DND-41 (cell line): ENCODE data around the gene MSI2.

Experiments
- ATAC-seq: fragments of 200-7000 bp; cut with Tn5 transposase; 3 replicates; pipeline ENCODE4 v1.9.1; 2021; ENCODE audit warnings: low read depth; ENCODE audit not compliant: insufficient read depth
- DNase-seq: peaks from one replicate; pipeline ENCODE4 v3.0.0-alpha.2; 2020
- H2AFZ ChIP-seq: 2 replicates; pipeline ENCODE4 v1.6.0; 2012; ENCODE audit warnings: low read depth, low read length
- H3K27ac ChIP-seq: 2 replicates; pipeline ENCODE4 v1.5.1; 2012; ENCODE audit warnings: low read length, inconsistent platforms
- H3K27me3 ChIP-seq: fragments of 200-600 bp; sonication (generic); 2 replicates; pipeline ENCODE4 v1.6.0; 2012; ENCODE audit warnings: low read length, mild to moderate bottlenecking, inconsistent platforms; ENCODE audit not compliant: insufficient read depth, poor library complexity
- H3K36me3 ChIP-seq: 2 replicates; pipeline ENCODE4 v1.5.1; 2012; ENCODE audit warnings: low read length, inconsistent platforms; ENCODE audit not compliant: insufficient read depth
- H3K4me1 ChIP-seq: 2 replicates; pipeline ENCODE4 v1.5.1; 2012; ENCODE audit warnings: mild to moderate bottlenecking, low read length; ENCODE audit not compliant: insufficient read depth
- H3K4me2 ChIP-seq: 2 replicates; pipeline ENCODE4 v1.6.0; 2012; ENCODE audit warnings: mild to moderate bottlenecking, moderate library complexity, low read length, inconsistent platforms; ENCODE audit not compliant: insufficient read depth
- H3K4me3 ChIP-seq, 2 experiments: fragments of 200-600 bp in 1 of 2; shearing (Covaris generic) in 1 of 2; 2 replicates each; pipeline ENCODE4 v1.5.1; 2012 to 2016; ENCODE audit warnings: inconsistent platforms in 2 of 2, low read length in 2 of 2, mild to moderate bottlenecking in 2 of 2, low read depth in 1 of 2, moderate library complexity in 1 of 2
- H3K79me2 ChIP-seq: 2 replicates; pipeline ENCODE4 v1.6.0; 2012; ENCODE audit warnings: low read length, inconsistent platforms; ENCODE audit not compliant: insufficient read depth
- H3K9ac ChIP-seq: 2 replicates; pipeline ENCODE4 v1.6.0; 2012; ENCODE audit warnings: low read depth, mild to moderate bottlenecking, inconsistent platforms, low read length, moderate library complexity
- H3K9me3 ChIP-seq: 2 replicates; pipeline ENCODE4 v1.5.1; 2012; ENCODE audit warnings: low read length, moderate library complexity, mild to moderate bottlenecking, inconsistent platforms; ENCODE audit not compliant: insufficient read depth, severe bottlenecking
- H4K20me1 ChIP-seq: 2 replicates; pipeline ENCODE4 v1.6.0; 2012; ENCODE audit warnings: low read length; ENCODE audit not compliant: insufficient read depth
- CTCF ChIP-seq: IDR thresholded peaks from 2 replicates; pipeline ENCODE4 v1.5.1; 2012; ENCODE audit warnings: borderline replicate concordance, low read length, moderate library complexity, mild to moderate bottlenecking; ENCODE audit not compliant: poor library complexity, severe bottlenecking; ENCODE audit errors: extremely low read depth
- EZH2 ChIP-seq: IDR thresholded peaks from 3 replicates; pipeline ENCODE4 v1.6.1; 2012; ENCODE audit warnings: borderline replicate concordance, low read depth, mild to moderate bottlenecking, moderate library complexity, low read length, inconsistent platforms; ENCODE audit not compliant: severe bottlenecking

MSI2 gene

GRCh38 chr17:57595947-57596695, 339.8 kb downstream of the MSI2 start:
- ATAC-seq: no peak
- Histone ChIP-seq H4K20me1 (no peaks in the 10 kb centered on the region), H3K27ac (peak overlapping the region; percentile 98), H3K27me3 (no peaks in the 10 kb centered on the region), H2AFZ (no peak overlapping the region), H3K9me3 (peaks cover 4% of the 10 kb centered on the region), H3K36me3 (peaks cover 71% of the 10 kb centered on the region), H3K4me1 (peaks cover 90% of the 10 kb centered on the region), H3K9ac (peak overlapping the region; percentile 29), H3K4me3 (no peak overlapping the region), H3K4me2 (no peak overlapping the region), H3K79me2 (peaks cover 71% of the 10 kb centered on the region)
- TF ChIP-seq CTCF (no peak), EZH2 (no peak)
- DNase-seq: no peak

- H3K4me1 ChIP-seq: peaks cover 100% of the 10 kb centered on the region
- H3K27me3 ChIP-seq: no peaks in the 10 kb centered on the region
- H3K79me2 ChIP-seq: peaks cover 71% of the 10 kb centered on the region
- DNase-seq (no peak), ATAC-seq (no peak)
- no peak for TF ChIP-seq EZH2
- no peak for TF ChIP-seq CTCF
- no peaks in the 10 kb centered on the region for H4K20me1 ChIP-seq
- no peak overlapping the region for H2AFZ ChIP-seq
- H3K4me3 ChIP-seq: no peak overlapping the region
- peak overlapping the region; percentile 29 for H3K9ac ChIP-seq
- peaks cover 4% of the 10 kb centered on the region for H3K9me3 ChIP-seq
- peaks cover 73% of the 10 kb centered on the region for H3K36me3 ChIP-seq
- H3K4me2 ChIP-seq: no peak overlapping the region
- peak overlapping the region; percentile 98 for H3K27ac ChIP-seq
Measured at GRCh38 chr17:57597101-57597500, 340.8 kb downstream of the MSI2 start.

GRCh38 chr17:57597531-57598453, 341.5 kb downstream of the MSI2 start:
- no peak for ATAC-seq
- no peaks in the 10 kb centered on the region for H3K27me3 ChIP-seq
- TF ChIP-seq EZH2 (no peak), CTCF (peak; percentile 92)
- H3K27ac ChIP-seq: peak overlapping the region; percentile 98
- peak; percentile 61 for DNase-seq
- no peak overlapping the region for H3K4me3 ChIP-seq
- H2AFZ ChIP-seq: no peak overlapping the region
- peaks cover 100% of the 10 kb centered on the region for H3K4me1 ChIP-seq
- H4K20me1 ChIP-seq: no peaks in the 10 kb centered on the region
- peaks cover 73% of the 10 kb centered on the region for H3K36me3 ChIP-seq
- H3K79me2 ChIP-seq: peaks cover 71% of the 10 kb centered on the region
- peak overlapping the region; percentile 4; the same call in 1 of the 2 replicates for H3K4me2 ChIP-seq
- H3K9ac ChIP-seq: peak overlapping the region; percentile 65
- H3K9me3 ChIP-seq: peaks cover 4% of the 10 kb centered on the region
